AG10803 (cell line): Measurements from ENCODE around the gene DNAL1.

ENCODE experiments used
- DNase-seq: peaks from one replicate; pipeline ENCODE4 v3.0.0; 2010; ENCODE audit warnings: low read depth
- H3K4me3 ChIP-seq: 2 replicates; pipeline ENCODE4 v1.5.1; 2011; ENCODE audit warnings: mild to moderate bottlenecking, low read length, control low read depth
- TF ChIP-seq, protein P1 (sequence below): conservative IDR thresholded peaks from 2 replicates; pipeline ENCODE4 v1.5.1; 2011; ENCODE audit warnings: mild to moderate bottlenecking, low read length, control low read depth, inconsistent platforms

DNAL1 gene

DNA sequence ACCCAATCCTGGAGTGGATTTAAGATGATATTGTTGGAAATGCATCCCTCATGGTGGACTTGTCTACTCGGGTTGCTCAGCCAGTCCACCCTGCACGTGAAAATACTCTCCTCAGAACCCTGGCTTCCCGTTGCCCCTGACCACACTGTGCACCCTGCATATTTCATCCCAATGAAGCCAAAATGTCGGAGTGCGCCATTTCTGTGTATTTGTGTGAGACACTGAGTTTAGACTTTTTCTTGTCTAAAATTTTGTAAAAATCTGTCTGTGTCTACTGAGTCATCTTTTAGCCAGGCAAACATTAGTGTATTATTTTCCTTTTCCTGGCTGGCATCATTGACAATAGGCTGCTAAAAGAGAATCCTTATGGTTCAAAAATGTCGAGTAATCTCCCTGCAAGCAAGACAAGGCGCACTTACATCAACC is 69.9 kb downstream of the DNAL1 start:
- no peak for DNase-seq
- TF ChIP-seq, protein P1, sequence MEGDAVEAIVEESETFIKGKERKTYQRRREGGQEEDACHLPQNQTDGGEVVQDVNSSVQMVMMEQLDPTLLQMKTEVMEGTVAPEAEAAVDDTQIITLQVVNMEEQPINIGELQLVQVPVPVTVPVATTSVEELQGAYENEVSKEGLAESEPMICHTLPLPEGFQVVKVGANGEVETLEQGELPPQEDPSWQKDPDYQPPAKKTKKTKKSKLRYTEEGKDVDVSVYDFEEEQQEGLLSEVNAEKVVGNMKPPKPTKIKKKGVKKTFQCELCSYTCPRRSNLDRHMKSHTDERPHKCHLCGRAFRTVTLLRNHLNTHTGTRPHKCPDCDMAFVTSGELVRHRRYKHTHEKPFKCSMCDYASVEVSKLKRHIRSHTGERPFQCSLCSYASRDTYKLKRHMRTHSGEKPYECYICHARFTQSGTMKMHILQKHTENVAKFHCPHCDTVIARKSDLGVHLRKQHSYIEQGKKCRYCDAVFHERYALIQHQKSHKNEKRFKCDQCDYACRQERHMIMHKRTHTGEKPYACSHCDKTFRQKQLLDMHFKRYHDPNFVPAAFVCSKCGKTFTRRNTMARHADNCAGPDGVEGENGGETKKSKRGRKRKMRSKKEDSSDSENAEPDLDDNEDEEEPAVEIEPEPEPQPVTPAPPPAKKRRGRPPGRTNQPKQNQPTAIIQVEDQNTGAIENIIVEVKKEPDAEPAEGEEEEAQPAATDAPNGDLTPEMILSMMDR: no peak
- H3K4me3 ChIP-seq: peak overlapping the region; percentile 42

DNA sequence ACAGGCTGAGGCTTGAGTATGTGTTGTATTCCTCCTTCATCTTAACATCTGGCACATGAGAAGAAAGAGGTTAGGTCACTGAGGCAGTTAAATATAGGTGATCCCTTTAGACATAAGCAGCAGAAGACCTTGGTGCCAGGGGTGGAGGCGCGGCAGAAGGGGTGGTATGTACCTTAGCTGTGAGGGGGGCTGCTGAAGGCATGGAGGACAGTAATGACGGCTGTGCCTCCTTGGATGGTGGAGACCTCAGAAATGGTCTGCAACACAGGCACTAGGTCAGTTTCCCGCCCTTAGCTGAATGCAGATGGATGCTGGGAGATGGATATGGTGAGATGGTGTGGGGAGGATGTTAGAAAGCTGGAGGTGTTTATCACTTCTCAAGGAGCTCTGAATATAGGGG is 70.9 kb downstream of the DNAL1 start:
- no peak for DNase-seq
- no peak overlapping the region for H3K4me3 ChIP-seq
- TF ChIP-seq, protein P1: no peak

DNA sequence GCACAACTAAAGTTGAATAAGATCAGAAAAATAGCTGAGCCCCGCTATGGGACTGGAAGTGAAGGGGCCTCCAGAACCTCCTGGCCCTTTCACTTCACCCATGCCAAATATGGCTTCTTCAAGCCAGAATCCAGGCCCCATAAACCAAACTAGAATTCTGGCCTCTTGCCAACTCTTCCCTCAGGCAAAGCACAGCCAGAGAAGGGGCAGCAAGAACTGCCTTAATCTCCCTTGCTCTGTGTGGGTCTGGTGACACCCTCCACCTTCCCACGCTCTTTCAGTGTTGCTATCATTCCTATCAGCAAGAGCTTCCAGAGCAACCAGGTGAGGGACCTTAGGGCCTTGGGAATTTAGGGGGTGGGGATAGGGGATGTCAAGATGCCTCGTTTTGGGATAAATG is 72.5 kb downstream of the DNAL1 start:
- H3K4me3 ChIP-seq: no peak overlapping the region
- DNase-seq: no peak
- TF ChIP-seq, protein P1: no peak

DNA sequence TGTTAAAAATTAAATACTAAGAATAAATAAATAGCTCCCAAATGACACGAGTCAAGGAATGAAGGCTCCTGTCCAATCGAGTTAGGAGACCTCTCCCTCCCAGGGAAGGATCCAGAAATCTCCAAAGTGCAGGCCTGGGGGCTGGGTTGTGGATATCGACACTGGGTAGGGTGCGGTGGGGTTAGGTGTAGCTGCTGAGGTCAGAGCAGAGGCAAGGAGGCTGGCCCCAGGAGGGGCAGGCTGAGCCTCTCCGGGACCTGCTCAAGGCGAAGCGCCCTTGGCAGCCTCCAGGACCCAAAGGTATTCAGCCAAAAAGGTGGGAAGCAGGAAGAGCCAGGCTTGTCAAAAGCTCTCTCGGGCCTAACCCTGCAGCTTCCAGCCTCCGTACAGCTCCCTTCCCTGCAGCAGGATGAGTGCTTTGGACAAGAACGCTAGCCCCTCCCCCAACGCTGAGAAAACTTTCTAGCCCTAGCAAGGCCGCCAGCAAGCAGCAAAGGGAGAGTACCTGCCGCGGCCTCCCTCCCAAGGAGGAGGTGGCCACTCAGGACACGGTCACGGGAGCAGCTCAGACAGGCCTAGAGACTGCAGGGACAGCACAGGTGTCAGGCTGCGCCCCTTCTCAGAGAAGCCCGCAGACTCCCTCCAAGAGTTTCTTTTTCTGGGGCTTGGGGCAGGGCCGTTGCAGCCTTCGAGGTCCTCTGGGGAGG is 73.1 kb downstream of the DNAL1 start:
- TF ChIP-seq, protein P1: no peak
- DNase-seq: no peak
- H3K4me3 ChIP-seq: no peak overlapping the region

DNA sequence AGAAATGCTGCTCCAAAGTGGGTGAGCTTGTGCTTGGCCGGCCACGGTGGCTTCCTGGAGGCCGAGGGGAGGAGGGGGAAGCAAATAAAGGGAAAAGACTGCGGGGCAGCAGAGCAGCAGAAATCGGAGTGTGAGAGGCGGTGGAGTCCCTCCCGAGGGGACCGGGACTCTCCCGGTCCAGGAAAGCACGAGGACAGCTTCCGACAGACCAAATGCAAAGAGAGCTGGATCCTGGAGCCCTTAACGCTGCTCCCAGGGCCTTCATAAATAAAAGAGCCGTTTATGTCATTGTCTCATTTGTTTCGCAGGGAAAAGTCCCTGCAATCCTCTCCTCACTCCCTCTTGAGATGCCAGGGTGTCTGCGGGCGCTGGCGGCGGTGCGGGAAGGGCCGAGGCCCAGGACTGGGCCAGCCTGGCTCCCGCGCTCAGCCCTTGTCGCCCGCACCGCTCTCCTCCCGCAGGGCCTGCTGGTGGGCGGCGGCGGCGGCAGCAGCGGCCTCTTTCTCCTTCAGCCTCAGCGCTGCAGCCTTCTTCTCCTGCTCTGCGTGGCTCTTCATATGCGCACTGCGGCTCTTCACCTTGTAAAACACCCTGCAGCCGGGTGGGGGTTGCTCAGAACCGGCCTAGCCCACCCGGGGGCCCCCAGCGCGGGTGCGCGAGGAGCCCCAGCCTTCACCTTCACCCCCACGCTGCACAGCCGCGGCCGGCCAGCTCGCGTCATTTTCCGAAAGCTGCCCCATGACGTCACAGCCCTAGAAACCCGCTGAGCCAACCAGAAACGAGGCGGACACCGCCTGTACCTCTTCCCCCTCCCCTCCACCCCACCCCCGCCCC is 73.8 kb downstream of the DNAL1 start:
- H3K4me3 ChIP-seq: no peak overlapping the region
- TF ChIP-seq, protein P1: no peak
- DNase-seq: no peak

DNA sequence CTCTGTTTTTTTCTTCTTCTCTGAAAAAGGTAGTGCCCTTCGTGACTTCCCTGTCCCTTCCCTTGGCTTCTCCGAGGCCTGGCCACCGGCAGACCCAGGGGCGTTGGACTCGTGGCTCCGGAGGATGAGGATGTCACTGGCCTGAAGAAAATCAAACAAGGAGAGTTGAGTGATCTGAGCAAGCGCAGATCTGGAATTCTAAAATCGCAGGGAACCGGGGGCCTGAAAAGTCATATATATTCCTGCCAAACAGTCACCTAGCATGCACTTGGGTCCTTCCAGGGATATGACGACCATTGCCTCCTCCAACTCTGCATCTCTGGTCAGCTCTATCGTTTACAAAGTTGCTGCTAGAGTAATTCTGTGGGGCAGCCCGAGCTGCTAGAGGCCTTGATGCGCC is 74.6 kb downstream of the DNAL1 start:
- no peak overlapping the region for H3K4me3 ChIP-seq
- TF ChIP-seq, protein P1: no peak
- DNase-seq: no peak

DNA sequence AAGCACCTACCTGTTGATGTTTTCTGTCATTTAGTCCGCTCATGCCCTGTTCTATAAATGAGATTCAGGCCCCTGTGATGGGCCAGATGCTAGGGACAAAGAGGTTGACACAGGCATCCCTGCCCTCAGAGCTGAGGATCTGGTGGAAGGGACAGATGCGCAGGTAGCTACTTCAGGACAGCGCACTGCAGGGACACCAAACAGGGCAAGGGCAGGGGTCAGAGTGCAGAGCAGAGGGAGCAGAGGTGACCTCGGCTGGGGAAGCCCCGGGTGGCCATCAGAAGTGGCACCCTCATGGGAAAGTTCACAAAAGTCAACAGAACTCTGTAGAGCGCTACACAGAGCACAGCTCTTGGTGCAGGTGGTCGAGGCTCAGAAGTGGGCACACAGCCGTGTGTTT is 75.0 kb downstream of the DNAL1 start:
- no peak for DNase-seq
- TF ChIP-seq, protein P1: no peak
- H3K4me3 ChIP-seq: no peak overlapping the region
